HT-29 (cell line): ENCODE data around the gene ZNF557. TPM values are rescaled to one million over a fixed set of nuclear protein-coding genes. Genes with fewer than 3 reads are reported as not detected.

Experiments
- DNase-seq: peaks from one replicate; pipeline ENCODE4 v3.0.0-alpha.2; 2015; ENCODE audit warnings: low spot score
- total RNA-seq: library from RNA; depleted of rRNA; stranded (reverse); fragments of >200 nt; shearing (Covaris generic); gene quantifications from 2 replicates; pipeline ENCODE4 v1.2.3, GENCODE V29; 2014

ZNF557 gene
- total RNA-seq, 1 experiment from 2014 or later = 4.1 TPM

DNA sequence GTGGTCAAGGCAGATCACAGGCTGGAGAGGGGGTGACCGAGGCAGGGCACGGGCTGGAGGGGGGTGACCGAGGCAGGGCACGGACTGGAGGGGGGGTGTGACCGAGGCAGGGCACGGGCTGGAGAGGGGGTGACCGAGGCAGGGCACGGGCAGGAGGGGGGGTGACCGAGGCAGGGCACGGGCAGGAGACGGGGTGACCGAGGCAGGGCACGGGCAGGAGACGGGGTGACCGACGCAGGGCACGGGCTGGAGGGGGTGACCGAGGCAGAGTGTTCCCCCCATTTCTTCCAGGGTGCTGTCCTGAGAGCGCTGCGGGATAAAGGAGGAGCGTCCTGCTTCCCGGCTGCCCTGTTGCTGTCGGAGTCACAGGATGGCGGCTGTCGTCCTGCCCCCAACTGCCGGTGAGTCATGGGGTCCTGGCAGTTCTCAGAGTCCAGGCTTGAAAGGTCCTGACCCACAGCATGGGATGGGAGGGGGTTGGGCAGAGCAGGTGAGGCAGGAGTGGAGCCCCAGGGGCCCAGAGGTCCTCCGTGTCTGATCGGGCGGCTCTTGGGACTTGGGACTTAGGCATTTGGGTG, 5.3 kb downstream of the ZNF557 start:
- no peak for DNase-seq

DNA sequence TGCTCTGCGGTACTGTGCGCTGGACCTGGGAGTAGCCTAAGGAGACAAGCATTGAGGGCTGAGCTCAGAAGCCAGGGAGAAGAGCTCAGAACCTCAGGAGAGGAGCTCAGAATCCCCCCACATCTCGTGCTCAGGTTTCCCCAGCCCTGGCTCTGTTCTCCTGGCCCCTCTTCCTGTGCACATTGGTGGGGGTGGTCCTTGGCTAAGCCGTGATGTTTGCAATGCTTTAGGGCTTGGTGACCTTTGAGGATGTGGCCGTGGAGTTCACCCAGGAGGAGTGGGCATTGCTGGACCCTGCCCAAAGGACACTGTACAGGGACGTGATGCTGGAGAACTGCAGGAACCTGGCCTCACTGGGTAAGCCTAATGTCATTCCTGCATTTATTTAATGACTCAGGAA, 6.6 kb downstream of the ZNF557 start:
- no peak for DNase-seq

DNA sequence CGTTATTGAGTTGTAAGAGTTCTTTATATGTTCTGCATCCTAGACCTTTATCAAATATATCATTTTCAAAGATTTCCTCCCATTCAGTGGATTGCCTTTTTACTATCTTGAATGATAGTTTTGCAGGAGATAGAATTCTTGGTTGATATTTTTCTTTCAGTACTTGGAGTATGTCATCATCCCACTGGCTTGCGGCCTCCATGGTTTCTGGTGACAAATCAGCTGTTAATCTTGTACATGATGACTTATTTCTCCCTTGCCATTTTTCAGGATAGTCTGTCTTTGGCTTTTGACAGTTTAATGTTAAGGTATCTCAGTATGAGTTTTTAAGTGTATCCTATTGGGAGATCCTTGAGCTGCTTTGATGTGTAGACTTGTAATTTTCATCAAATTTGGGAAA, 8.5 kb downstream of the ZNF557 start:
- no peak for DNase-seq

DNA sequence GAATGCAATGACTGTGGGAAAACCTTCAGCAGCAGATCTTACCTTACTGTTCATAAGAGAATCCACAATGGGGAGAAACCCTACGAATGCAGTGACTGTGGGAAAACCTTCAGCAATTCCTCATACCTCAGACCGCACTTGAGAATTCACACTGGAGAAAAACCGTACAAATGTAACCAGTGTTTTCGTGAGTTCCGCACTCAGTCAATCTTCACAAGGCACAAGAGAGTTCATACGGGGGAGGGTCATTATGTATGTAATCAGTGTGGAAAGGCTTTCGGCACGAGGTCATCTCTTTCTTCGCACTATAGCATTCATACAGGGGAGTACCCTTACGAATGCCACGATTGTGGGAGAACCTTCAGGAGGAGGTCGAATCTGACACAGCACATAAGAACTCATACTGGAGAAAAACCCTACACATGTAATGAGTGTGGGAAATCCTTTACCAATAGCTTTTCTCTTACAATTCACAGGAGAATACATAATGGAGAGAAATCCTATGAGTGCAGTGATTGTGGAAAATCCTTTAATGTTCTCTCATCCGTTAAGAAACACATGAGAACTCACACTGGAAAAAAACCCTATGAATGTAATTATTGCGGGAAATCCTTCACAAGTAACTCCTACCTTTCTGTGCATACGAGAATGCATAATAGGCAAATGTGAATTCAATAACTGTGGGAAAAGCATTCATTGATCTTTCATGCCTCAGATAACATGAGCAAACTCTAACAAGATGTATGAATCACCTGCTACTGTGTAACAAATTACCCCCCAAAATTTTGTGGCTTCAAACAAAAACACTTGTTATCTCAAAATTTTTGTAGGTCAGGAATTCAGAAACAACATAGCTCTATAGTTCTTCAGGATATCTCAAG, 13.8 kb downstream of the ZNF557 start:
- DNase-seq = no peak

DNA sequence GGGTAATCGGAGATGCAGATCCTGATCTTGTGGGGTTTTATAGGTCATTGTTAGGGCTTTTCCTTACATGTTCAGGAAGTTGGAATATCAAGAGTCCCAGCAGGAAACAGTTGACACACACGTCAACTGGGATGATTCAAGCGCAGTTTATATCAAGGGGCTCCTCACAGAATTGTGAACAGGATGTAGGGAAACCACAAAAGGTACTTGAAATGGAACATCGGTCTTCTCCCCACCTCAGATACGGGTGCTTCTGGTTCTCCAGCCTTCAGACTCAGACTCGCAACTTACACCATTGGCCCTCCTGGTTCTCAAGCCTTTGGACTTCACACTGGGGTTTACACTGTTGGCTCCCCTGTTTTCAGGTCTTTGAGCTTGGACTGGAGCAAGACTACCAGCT, 19.5 kb downstream of the ZNF557 start:
- DNase-seq = no peak

DNA sequence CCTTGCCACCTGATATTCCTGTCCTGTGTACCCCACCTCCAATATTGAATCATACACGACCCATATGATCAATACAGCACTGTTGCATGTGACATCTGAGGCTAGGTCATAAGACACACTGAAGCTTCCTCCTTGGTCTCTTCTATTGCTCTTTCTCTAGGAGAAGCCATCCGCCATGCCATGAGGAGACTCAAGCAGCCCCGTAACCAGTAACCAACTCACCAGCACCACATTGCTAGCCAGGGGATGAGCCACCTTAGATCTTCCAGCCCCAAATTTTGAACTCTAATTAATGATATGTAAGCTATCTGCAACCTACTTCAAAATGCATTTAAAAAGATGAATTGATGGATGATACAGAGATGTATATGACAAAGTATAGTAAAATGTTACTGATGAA, 28.6 kb downstream of the ZNF557 start:
- no peak for DNase-seq

DNA sequence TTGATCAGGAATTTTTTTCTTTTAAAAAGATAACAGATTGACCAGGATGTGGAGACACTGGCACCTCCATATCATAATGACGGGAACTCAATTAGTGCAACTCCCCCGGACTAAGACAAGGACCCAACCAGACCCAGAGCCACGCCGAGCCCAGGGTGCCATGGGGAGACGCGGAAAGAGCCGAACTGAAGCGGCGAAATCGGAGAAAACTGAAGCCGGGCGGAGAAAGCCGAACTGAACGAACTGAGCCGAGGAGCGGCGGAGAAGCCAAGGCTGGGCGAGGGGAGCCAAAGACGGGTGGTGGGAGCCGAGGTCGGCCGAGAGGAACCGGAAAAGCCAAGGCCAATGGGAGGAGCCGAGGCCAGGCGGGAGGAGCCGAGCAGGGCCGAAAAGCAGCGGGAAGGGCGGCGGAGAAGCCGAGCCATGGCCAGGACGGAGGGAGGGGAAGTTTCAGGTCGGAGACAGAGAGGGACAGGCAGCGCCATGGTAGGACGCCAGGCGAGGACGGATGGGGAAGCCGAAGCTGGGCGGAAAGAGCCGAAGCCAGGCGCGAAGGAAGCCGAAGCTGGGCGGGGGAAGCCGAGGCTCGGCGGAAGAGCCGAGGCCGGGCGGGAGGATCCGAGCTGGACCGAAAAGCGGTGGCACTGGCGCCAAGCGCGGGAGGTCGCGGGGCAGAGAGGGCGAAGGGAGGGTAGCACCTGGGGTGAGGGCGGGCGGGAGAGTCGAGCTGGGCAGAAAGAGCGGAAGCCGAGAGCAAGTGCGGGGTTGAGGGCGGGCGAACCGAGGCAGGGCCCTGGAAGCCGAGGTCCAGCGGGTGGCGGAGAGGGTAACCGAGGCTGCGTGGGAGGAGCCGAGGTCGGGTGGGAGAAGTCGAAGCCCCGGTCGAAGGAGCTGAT, 29.4 kb downstream of the ZNF557 start:
- DNase-seq = peak; percentile 86

DNA sequence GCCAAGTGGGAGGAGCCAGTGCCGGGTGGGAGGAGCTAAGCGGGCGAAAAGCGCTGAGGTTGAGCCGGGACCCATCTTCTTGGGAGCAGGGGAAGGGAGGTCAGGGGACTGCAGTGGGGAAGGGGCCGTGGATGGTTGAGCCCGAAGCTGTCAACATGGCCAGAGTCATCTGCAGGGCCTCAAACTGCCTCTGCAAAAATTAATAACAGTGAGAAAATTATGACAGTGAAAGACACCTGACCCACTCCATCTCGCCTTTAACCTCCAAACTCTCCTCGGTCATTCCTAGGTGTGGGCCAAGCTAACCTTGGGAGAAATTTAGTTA, 30.1 kb downstream of the ZNF557 start:
- DNase-seq = no peak

DNA sequence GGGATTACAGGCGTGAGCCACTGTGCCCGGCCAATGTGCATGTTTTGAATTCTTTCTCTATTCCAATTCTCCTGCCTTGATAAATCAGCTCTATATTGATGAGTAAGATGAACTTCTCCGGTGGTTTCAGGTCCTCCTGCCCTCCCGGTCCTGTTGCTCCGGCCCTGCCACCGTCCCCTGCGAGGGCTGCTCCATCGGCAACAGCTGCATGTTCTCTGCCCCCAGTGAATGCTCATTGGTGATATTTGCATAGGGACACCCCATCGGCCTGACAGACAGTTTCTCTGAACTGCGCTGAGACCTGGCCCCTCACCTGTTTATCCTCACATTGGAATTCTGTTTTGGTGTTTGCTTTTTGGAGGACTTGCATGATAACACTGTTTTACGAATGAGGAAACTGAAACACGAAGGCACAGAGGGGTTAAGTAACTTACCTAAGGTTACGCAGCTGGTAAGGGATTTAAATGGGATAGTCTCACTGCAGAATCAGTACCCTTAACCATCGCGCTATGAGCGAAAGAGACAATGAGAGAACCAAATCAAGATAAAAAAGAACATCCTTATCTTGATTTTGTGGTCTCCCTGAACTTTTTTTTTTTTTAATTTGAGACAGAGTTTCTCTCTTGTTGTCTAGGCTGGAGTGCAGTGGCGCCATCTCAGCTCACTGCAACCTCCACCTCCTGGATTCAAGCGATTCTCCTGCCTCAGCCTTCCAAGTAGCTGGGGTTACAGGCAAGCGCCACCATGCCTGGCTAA, 32.2 kb downstream of the ZNF557 start:
- no peak for DNase-seq

DNA sequence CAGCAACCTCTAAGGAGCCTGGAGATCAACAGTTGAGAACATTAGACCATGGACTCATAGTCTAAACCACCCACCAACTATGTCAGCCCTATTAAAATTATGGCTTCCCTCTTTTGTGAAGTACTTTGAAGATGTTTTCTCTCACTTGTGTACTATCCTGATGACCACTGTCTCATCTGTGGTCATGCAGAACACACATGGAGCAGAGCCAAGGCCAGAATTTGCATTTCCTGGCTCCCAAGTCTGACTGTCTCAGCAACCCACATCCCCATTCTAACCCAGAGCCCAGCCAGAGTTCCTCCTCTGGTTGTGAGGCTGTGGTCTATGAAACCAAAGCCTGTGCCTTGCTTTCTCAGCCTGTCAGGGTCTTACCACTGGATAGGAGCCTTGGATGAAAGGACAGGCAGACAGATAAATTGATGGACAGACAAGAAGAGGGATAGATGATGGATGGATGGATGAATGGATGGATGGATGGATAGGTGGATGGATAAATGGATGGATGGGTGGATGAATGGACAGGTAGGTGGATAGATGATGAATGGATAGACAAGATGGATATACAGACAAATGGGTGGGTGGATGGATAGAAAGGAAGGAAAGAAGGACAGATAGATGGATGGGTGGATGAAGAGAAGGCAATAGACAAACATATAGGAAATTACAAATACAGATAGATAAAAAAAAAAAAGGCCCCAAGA, 35.4 kb downstream of the ZNF557 start:
- DNase-seq = no peak

DNA sequence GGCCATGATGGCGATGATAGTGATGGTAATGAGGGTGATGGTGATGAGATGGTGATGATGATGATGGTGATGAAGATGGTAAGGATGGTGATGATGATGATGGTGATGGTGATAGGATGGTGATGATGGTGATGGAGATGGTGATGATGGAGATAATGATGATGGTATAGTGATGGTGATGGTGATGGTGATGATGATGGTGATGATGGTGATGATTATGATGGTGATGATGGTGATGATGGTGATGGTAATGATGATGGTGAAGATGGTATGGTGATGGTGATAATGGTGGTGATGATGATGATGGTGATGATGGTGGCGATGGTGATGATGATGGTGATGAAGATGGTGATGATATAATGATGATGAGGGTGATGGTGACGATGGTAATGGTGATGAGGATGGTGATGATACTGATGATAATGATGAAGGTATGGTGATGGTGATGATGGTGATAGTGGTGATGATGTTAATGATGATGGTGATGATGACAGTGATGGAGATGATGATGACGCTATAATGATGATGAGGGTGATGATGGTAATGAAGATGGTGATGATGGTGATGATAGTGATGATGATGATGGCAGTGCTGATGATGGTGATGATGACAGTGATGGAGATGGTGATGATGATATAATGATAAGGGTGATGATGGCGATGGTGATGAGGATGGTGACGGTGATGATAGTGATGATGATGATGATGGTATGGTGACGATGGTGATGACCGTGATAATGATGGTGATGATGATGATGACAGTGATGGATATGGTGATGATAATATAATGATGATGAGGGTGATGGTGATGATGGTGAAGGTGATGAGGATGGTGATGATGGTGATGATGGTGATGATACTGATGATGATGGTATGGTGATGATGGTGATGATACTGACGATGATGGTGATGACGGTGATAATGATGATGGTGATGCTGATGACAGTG, 37.5 kb downstream of the ZNF557 start:
- no peak for DNase-seq

DNA sequence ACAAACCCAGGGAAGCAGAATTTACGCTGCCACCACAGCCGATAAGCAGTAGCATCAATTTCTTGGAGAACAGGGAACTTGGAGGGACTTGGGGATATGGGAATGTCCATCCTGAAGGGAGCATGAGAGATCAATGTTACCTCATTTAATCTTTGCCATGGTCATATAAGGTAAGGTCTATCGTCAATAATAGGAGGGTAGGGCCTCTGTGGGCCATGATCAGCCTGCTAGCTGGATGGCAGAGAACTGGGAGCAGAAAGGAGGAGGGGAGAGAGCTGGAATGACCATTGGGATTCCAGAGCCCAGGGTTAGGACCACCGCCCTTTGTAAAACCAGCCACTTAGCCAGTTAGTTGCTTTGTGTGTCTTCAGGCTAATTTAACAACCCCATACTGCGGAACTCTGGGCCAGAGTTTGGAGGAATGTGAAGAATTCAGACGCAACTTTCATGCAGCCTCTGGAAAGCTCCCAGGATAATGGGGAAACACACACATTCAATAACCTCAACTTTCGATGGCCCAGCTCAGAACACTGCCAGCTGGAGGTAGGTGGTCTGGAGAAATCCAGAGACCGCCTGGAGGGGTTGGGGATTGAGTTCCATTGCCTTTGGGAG, 40.3 kb downstream of the ZNF557 start:
- no peak for DNase-seq

DNA sequence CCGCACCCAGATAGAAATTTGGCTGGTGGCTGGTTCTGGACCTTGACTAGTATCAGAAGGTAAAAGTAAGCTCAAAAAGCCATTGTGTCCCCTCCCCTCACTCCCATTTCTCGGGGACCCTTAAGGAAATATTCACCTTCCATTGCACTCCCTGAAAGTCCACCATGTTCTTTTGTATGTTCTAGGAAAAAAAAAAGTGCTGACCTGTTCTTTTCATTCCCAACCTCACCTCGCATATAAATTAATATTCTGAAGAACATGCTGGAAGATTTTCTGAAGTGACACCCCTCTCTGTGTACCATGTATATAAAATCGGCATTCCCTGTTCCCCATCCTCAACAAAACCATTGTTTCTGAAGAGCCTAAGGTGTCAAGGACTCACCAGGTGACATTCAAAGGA, 43.2 kb downstream of the ZNF557 start:
- no peak for DNase-seq

DNA sequence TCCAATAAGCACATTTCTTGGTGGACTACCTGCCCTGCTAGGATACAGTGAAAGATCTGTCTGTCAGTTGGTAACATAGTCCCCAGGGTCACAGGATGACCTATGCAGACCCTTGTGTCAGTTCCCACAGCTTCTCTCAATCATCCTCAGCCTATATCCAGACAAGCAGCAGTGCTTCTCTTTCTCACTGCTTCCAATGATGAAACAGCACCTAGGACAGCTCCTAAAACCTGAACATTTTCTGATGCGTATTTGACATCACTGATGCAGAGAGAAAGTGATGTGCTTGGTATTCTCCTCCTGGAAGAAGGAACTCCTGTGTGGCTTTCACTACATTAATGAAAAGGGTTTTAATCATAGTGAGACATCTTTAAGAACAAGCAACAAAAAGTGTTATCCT, 43.7 kb downstream of the ZNF557 start:
- DNase-seq = no peak

DNA sequence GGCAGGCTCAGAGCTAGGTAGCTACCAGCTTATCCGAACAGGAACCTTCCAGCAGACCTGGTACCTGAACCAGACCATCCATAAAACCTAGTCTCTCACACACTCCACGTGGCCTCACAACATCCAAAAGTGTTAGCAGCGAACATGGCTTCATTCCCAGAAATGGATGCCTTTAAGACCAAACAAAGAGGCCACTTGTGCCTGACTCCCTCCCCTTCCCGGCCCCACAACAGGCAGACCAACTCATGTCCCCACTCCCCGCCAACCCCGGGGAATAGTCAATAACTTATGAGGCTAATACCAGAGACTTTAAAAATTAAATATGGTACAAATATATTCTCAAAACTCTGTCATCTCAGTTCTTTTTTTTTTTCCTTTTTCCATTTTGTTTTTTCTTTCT, 46.2 kb downstream of the ZNF557 start:
- DNase-seq = no peak

DNA sequence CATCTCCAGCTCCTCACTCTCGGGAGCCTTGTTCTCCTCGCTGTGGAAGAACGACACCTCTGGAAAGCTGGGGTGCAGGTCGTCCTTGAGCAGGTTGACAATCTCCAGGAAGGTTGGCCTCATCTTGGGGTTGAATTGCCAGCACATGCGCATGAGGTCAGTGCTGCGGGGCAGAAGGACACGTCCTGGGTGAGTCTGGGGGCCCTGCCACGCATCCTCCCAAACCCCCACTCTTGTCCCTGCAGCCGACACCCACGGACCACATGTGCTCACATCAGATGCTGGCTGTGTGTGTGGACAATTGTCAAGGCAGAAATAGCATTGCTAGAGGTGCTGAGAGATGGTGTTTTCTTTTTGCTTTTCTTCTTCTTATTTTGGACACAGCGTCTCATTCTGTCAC, 47.7 kb downstream of the ZNF557 start:
- no peak for DNase-seq

DNA sequence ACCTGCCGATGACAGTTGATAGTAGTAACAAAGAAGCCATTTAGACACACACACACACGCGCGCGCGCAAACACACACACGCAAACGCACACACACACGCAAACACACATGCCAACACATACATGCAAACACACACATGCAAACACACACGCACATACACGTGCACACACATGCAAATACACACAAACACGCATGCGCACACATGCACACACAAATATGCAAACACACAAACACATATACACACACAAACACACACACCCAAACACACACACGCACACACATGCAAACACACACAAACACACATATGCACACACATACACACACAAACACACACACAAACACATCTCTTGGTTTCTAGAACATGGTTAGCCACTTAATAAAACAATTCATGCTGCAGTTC, 50.1 kb downstream of the ZNF557 start:
- no peak for DNase-seq

DNA sequence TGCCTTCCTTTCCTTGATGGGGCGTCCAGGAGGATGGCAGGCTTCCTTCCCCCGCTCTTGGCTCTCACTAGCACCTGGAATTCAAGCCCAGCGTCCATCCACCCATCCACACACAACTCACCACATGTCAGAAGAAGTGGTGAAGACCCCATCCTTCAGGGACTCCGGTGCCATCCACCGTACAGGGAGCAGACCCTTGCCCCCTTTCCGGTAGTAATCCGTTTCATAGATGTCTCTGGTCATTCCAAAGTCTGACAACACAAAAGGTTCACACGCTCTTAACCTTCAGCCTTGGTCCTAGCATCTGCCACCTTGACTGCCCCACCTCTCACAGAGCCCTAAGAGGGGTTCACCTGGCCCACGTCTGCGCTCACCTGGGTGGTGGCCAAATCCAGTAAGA, 51.0 kb downstream of the ZNF557 start:
- no peak for DNase-seq

DNA sequence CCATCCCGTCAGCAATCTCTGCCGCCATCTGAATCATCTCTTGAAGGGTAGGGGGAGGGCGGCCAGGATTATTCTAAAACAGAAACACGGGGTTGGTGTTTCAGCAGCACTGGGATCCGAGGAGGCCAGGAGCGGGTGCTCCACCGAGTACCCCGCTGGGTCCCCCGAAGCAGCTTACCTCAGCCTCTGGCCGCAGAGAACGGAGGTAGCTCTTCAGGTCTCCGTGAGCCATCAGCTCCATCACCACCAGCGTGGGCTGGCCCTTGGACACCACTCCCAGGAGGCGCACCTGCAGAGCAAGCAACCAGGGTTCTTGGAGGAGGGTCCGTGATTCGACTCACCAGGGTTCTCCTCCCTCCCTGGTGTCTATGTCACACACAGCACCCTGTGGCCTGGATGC, 53.2 kb downstream of the ZNF557 start:
- no peak for DNase-seq

DNA sequence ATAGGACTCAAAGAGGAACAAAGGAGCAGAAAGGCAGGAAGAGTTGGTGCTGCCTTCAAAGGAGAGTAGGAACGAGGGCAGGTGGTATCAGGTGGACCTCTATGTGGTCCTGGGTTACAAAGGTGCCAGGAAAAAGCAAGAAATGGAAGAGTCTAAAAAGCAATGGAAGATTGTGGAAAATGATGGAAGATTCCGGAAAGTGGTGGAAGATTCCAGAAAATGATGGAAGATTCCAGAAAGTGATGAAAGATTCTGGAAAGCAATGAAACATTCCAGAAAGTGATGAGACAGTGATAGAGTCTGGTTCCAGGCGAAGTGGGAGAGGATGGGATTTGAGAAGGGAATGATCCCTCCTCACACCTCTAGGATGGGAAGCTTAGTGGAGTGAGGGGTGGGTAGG, 55.3 kb downstream of the ZNF557 start:
- no peak for DNase-seq
